HCT116 (cell line): Measurements from ENCODE around the gene KCNK3. TPM values are rescaled to one million over a fixed set of nuclear protein-coding genes. Genes with fewer than 3 reads are reported as not detected.

ENCODE experiments used
- ATAC-seq: fragments of 200-7000 bp; cut with Tn5 transposase; 2 replicates; pipeline ENCODE4 v1.9.1; 2020; ENCODE audit warnings: mild to moderate bottlenecking, moderate library complexity
- BruUV-seq: library from RNA; stranded (reverse); fragments of 400-500 nt; replicated peaks from 2 replicates; lab custom pipeline; 2021; lab: Mats Ljungman, UMichigan
- CTCF ChIA-PET: fragments of 300-600 bp; sonication (Branson Sonifier 250); formaldehyde crosslinking; loops from one replicate; lab custom pipeline; 2021; ENCODE audit warnings: antibody characterized with exemption; lab: Charles Lee
- POLR2A ChIA-PET: fragments of 300-600, 350-600 bp; sonication (Branson Sonifier 250); formaldehyde crosslinking; loops from one replicate; lab custom pipeline; 2021; ENCODE audit warnings: antibody characterized with exemption; lab: Charles Lee
- RAD21 ChIA-PET, 2 experiments: fragments of 300-600 bp; sonication (Branson Sonifier 250); formaldehyde crosslinking; loops; one replicate each; lab custom pipeline; 2023; ENCODE audit warnings: low total read pairs in 2 of 2; ENCODE audit not compliant: uncharacterized antibody in 2 of 2, unreplicated experiment in 2 of 2, low non-redundant PET in 1 of 2; lab: Charles Lee
- DNase-seq: peaks from one replicate; pipeline ENCODE4 v3.0.0-alpha.2; 2010; ENCODE audit warnings: low read depth, low spot score
- H2AFZ ChIP-seq: fragments of 200-600 bp; shearing (Covaris generic), sonication (generic); 2 replicates; pipeline ENCODE4 v1.6.1; 2017; ENCODE audit warnings: low read depth, mixed run types, mixed read lengths, antibody characterized with exemption, low read length; ENCODE audit not compliant: poor library complexity, severe bottlenecking
- H3K27ac ChIP-seq: 2 replicates; pipeline ENCODE4 v1.5.1; 2012; ENCODE audit warnings: low read depth, low read length
- H3K27me3 ChIP-seq: fragments of 200-600 bp; sonication (generic); 2 replicates; pipeline ENCODE4 v1.6.1; 2016; ENCODE audit warnings: mixed run types, low read length, mixed read lengths; ENCODE audit not compliant: insufficient read depth
- H3K36me3 ChIP-seq, 2 experiments: fragments of 200-500 bp in 1 of 2; fragments of 200-600 bp in 1 of 2; sonication (Bioruptor generic) in 1 of 2; sonication (generic) in 1 of 2; 2 replicates each; pipeline versions ENCODE4 v1.5.1 to v1.6.1; 2014 to 2016; ENCODE audit warnings: low read length in 2 of 2, inconsistent platforms in 1 of 2, mixed read lengths in 1 of 2, mixed run types in 1 of 2; ENCODE audit not compliant: insufficient read depth in 2 of 2, control insufficient read depth in 1 of 2
- H3K4me1 ChIP-seq, 2 experiments: fragments of 200-600 bp in 1 of 2; sonication (generic) in 1 of 2; 2 replicates each; pipeline versions ENCODE4 v1.5.1 to v1.6.1; 2012 to 2017; ENCODE audit warnings: low read length in 2 of 2, inconsistent platforms in 1 of 2, mild to moderate bottlenecking in 1 of 2, mixed read lengths in 1 of 2, mixed run types in 1 of 2, moderate library complexity in 1 of 2; ENCODE audit not compliant: insufficient read depth in 2 of 2, control insufficient read depth in 1 of 2
- H3K4me2 ChIP-seq: fragments of 200-600 bp; sonication (generic); 2 replicates; pipeline ENCODE4 v1.6.1; 2017; ENCODE audit warnings: mixed run types, low read length, mixed read lengths
- H3K4me3 ChIP-seq, 2 experiments: fragments of 200-600 bp in 1 of 2; sonication (generic) in 1 of 2; replicated peaks in 1 of 2; 2 replicates each; pipeline ENCODE4 v1.5.1; 2011 to 2016; ENCODE audit warnings: low read length in 2 of 2, control low read depth in 1 of 2, low read depth in 1 of 2, mild to moderate bottlenecking in 1 of 2, mixed read lengths in 1 of 2, mixed run types in 1 of 2
- H3K79me2 ChIP-seq: fragments of 200-600 bp; sonication (generic); 2 replicates; pipeline ENCODE4 v1.6.1; 2017; ENCODE audit warnings: mild to moderate bottlenecking, mixed run types, low read length, moderate library complexity, mixed read lengths; ENCODE audit not compliant: insufficient read depth
- H3K9ac ChIP-seq: fragments of 200-600 bp; sonication (generic); 2 replicates; pipeline ENCODE4 v1.6.1; 2016; ENCODE audit warnings: low read length, mixed read lengths
- H3K9me2 ChIP-seq: fragments of 200-600 bp; sonication (generic), shearing (Covaris generic); 2 replicates; pipeline ENCODE4 v1.6.1; 2017; ENCODE audit warnings: mixed run types, mild to moderate bottlenecking, moderate library complexity; ENCODE audit not compliant: insufficient read depth
- H3K9me3 ChIP-seq, 2 experiments: fragments of 200-500 bp in 1 of 2; fragments of 200-600 bp in 1 of 2; sonication (Bioruptor generic) in 1 of 2; sonication (generic) in 1 of 2; 2 replicates each; pipeline ENCODE4 v1.6.1; 2014 to 2017; ENCODE audit warnings: low read length in 2 of 2, mixed read lengths in 2 of 2, inconsistent platforms in 1 of 2, low read depth in 1 of 2, mild to moderate bottlenecking in 1 of 2, mixed run types in 1 of 2, moderate library complexity in 1 of 2; ENCODE audit not compliant: control insufficient read depth in 1 of 2, insufficient read depth in 1 of 2
- H4K20me1 ChIP-seq: fragments of 200-600 bp; sonication (generic), shearing (Covaris generic); 2 replicates; pipeline ENCODE4 v1.6.1; 2017; ENCODE audit warnings: mixed run types, mild to moderate bottlenecking, moderate library complexity; ENCODE audit not compliant: insufficient read depth
- CEBPB ChIP-seq: IDR thresholded peaks from 2 replicates; pipeline ENCODE4 v1.6.1; 2012; ENCODE audit warnings: low read depth
- CTCF ChIP-seq, 3 experiments: fragments of 200-600 bp in 1 of 3; sonication (generic) in 1 of 3; IDR thresholded peaks in 2 of 3; conservative IDR thresholded peaks in 1 of 3; 2 replicates each; pipeline ENCODE4 v1.5.1; 2012 to 2017; ENCODE audit warnings: low read depth in 2 of 3, low read length in 2 of 3, antibody characterized with exemption in 1 of 3, borderline replicate concordance in 1 of 3, control low read depth in 1 of 3, mild to moderate bottlenecking in 1 of 3, mixed read lengths in 1 of 3, mixed run types in 1 of 3, moderate library complexity in 1 of 3; ENCODE audit not compliant: insufficient read depth in 1 of 3
- EGR1 ChIP-seq: IDR thresholded peaks from 2 replicates; pipeline ENCODE4 v1.6.1; 2012; ENCODE audit warnings: low read depth
- EZH2 ChIP-seq: fragments of 200-600 bp; sonication (generic); IDR thresholded peaks from 2 replicates; pipeline ENCODE4 v1.6.1; 2017; ENCODE audit warnings: antibody characterized with exemption, mixed run types
- EZH2phosphoT487 ChIP-seq: fragments of 200-600 bp; IDR thresholded peaks from 2 replicates; pipeline ENCODE4 v1.6.1; 2018; ENCODE audit warnings: antibody characterized with exemption, borderline replicate concordance
- REST ChIP-seq: IDR thresholded peaks from 2 replicates; pipeline ENCODE4 v1.6.1; 2012; ENCODE audit warnings: low read depth
- SP1 ChIP-seq: IDR thresholded peaks from 2 replicates; pipeline ENCODE4 v1.6.1; 2012; ENCODE audit warnings: low read depth
- SRF ChIP-seq: IDR thresholded peaks from 2 replicates; pipeline ENCODE4 v1.6.1; 2012; ENCODE audit warnings: low read depth
- YY1 ChIP-seq: IDR thresholded peaks from 2 replicates; pipeline ENCODE4 v1.6.1; 2011; ENCODE audit warnings: low read length, low read depth, moderate library complexity, mild to moderate bottlenecking; ENCODE audit not compliant: insufficient replicate concordance; ENCODE audit errors: extremely low read depth
- ZBTB33 ChIP-seq: IDR thresholded peaks from 2 replicates; pipeline ENCODE4 v1.6.1; 2011; ENCODE audit warnings: mild to moderate bottlenecking, low read length, moderate library complexity; ENCODE audit not compliant: insufficient replicate concordance; ENCODE audit errors: extremely low read depth
- ZNF274 ChIP-seq: fragments of 200-500 bp; sonication (Bioruptor generic); IDR thresholded peaks from 2 replicates; pipeline ENCODE4 v1.6.1; 2014; ENCODE audit warnings: mild to moderate bottlenecking, low read depth, low read length, inconsistent platforms
- intact Hi-C: fragments of 100-400 bp; cut with micrococcal nuclease; formaldehyde crosslinking; loops from 2 replicates; pipeline ENCODE4 v1.10.0; 2022
- total RNA-seq: library from RNA; stranded (reverse); gene quantifications from one replicate; pipeline ENCODE4 v1.2.1, GENCODE V29; 2021; ENCODE audit not compliant: unreplicated experiment

Gene KCNK3
- total RNA-seq, 1 experiment from 2014 or later: 0.71 TPM

- ChIA-PET POLR2A (no interaction called here), CTCF (no interaction called here)
Observed at GRCh38 chr2:26764906-26765305, 72.4 kb downstream of the KCNK3 start.

GRCh38 chr2:26765475-26766200 is 73.1 kb downstream of the KCNK3 start:
- no peak for ATAC-seq
- peaks cover 58% of the 10 kb centered on the region for H3K79me2 ChIP-seq
- H3K27ac ChIP-seq: no peak overlapping the region; the same call in 1 of the 2 replicates
- TF ChIP-seq YY1 (no peak), REST (no peak), ZBTB33 (no peak), SRF (no peak), EZH2phosphoT487 (no peak), CEBPB (no peak), EZH2 (no peak), SP1 (no peak), EGR1 (no peak), CTCF (IDR thresholded peaks at IDR 0.05 in 2 of 3, conservative IDR thresholded peaks at IDR 0.05 in 1 of 3; ENCODE audit: borderline replicate concordance in 1 of 3, insufficient read depth in 1 of 3, low read depth in 2 of 3, low read length in 2 of 3) (no peak)

More at GRCh38 chr2:26764906-26765305, 72.4 kb downstream of the KCNK3 start:
- Histone ChIP-seq H3K36me3 (no peaks in the 10 kb centered on the region), H4K20me1 (no peaks in the 10 kb centered on the region), H3K27ac (peak overlapping the region; percentile 59), H3K9me3 (no peaks in the 10 kb centered on the region), H3K9me2 (no peaks in the 10 kb centered on the region), H2AFZ (no peak overlapping the region), H3K4me2 (peak overlapping the region; percentile 99), H3K9ac (peak overlapping the region; percentile 90), H3K79me2 (peaks cover 51% of the 10 kb centered on the region), H3K4me1 (peaks cover 56 to 64% of the 10 kb centered on the region in 2 experiments), H3K4me3 (peak overlapping the region; percentile 96 to 98), H3K27me3 (no peaks in the 10 kb centered on the region)
- intact Hi-C loops: no loop called here
- RAD21 ChIA-PET: no interaction called here
- no TSS peak for BruUV-seq
- ATAC-seq (no peak), DNase-seq (no peak)
- TF ChIP-seq ZNF274: no peak

More at GRCh38 chr2:26765475-26766200, 73.1 kb downstream of the KCNK3 start:
- no peak for DNase-seq
- CTCF ChIA-PET: no interaction called here
- Histone ChIP-seq H3K9me3 (no peaks in the 10 kb centered on the region), H2AFZ (no peak overlapping the region), H3K4me2 (peak overlapping the region; percentile 99), H3K4me1 (peaks cover 61 to 72% of the 10 kb centered on the region in 2 experiments), H3K4me3 (peak overlapping the region; percentile 96 to 98), H3K9me2 (no peaks in the 10 kb centered on the region), H3K9ac (peak overlapping the region; percentile 90), H3K27me3 (no peaks in the 10 kb centered on the region), H3K36me3 (no peaks in the 10 kb centered on the region), H4K20me1 (no peaks in the 10 kb centered on the region)
- intact Hi-C loops: no loop called here
- no TSS peak for BruUV-seq
- POLR2A ChIA-PET: interaction anchor here (1.2 kb wide), 1 partner anchor 10 kb away, joined by 3 read pairs; no protein-coding TSS in a partner anchor
- RAD21 ChIA-PET: no interaction called here
